Ureter (tissue), 1 donor: Measurements from ENCODE around the gene NTN1. TPM values are rescaled to one million over a fixed set of nuclear protein-coding genes. Genes with fewer than 3 reads are reported as not detected.

ENCODE experiments used
- DNase-seq: peaks from one replicate; pipeline ENCODE4 v3.0.0-alpha.2; 2020; ENCODE audit warnings: low spot score
- total RNA-seq: library from RNA; stranded (reverse); gene quantifications from one replicate; pipeline ENCODE4 v1.2.4, GENCODE V29; 2023
- donor health status: DM: yes; HTN: yes; CAD: no.

The NTN1 gene
- total RNA-seq, 1 donor from 2014 or later = 14.4 TPM

DNA sequence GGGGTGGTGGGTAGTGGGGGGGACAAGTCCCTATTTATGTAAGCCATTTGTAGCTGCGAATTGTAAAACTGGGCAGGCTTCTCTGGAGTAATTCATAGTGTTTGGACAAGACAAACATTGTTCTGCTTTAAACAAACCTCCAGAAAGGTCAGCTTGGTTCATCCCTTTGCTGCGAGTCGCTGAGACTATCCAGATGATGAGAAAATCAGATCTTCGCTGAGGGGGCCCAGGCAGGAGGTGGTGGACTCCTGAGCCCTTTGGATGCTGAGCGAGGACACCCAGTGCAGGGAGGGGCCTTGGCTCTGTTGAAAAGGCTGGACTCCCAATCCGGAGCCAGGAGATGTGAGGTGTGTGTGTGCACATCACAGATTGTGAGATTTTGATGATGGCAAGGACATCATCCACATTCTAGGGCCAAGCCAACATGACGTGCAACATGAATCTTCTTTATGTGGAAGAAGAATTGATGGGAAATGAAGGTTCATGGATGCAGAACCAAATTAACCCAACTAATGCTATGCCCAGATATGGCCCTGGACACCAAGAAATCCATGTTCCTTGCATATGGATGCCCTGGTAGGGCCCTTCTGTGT, 15.0 kb upstream of the NTN1 start:
- no peak for DNase-seq

GRCh38 chr17:9007052-9007714, 14.1 kb upstream of the NTN1 start:
- no peak for DNase-seq

- no peak for DNase-seq
Observed at GRCh38 chr17:9009096-9009495, 12.2 kb upstream of the NTN1 start.

DNA sequence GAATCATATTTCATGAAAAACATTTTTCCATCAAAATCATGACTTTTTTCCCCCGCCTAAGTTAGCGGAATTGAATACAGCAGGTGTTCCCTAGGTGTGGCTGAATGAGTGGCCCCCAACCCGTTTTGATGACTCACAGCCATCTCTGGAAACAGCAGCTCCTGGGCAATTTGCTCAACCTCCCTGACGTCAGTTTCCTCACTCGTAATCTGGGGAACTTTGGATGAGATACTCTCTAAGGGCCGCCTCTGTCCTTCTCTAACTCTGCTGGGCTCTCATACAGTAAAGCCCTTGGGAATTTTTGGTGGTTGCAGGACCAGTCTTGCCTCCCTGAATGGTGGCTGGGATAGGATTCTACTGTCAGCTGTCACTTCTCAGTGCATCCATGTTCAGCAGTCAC, 11.6 kb upstream of the NTN1 start:
- no peak for DNase-seq

- no peak for DNase-seq
Observed at GRCh38 chr17:9011001-9011400, 10.3 kb upstream of the NTN1 start.

DNA sequence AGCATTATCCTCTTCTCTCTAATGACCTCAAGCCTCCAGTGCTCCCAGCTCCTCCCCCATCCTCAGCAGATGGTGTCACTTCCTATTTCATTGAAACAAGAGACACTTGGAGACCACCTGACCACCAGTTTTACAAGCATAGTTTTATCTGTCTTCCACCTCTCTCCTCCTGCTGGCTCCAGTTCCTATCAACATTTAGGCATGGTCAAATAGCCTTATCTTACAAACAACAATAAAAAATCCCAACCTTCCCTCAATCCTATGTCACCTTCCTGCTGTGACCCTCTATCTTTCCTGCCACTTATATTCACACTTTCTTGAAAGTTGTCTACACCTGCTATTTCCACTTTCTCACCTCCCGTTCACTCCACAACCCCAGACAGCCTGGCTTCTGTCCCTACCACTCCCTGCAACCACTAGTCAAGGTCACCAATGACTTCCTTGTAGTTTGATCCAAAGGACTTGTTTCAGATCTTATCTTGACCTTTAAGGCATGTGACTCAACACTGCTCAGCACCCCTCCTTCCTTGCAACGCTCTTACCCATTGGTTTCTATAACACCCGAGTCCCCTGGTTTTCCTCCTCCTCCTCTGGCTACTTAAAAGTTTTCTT, 4.3 kb upstream of the NTN1 start:
- DNase-seq = no peak

- no peak for DNase-seq
Observed at GRCh38 chr17:9018726-9019125, 2.6 kb upstream of the NTN1 start.

- no peak for DNase-seq
Observed at GRCh38 chr17:9020096-9020823, 1.1 kb upstream of the NTN1 start.

- no peak for DNase-seq
Observed at GRCh38 chr17:9020824-9021157, 519 bp upstream of the NTN1 start.

GRCh38 chr17:9021992-9022572, 772 bp downstream of the NTN1 start:
- no peak for DNase-seq

DNA sequence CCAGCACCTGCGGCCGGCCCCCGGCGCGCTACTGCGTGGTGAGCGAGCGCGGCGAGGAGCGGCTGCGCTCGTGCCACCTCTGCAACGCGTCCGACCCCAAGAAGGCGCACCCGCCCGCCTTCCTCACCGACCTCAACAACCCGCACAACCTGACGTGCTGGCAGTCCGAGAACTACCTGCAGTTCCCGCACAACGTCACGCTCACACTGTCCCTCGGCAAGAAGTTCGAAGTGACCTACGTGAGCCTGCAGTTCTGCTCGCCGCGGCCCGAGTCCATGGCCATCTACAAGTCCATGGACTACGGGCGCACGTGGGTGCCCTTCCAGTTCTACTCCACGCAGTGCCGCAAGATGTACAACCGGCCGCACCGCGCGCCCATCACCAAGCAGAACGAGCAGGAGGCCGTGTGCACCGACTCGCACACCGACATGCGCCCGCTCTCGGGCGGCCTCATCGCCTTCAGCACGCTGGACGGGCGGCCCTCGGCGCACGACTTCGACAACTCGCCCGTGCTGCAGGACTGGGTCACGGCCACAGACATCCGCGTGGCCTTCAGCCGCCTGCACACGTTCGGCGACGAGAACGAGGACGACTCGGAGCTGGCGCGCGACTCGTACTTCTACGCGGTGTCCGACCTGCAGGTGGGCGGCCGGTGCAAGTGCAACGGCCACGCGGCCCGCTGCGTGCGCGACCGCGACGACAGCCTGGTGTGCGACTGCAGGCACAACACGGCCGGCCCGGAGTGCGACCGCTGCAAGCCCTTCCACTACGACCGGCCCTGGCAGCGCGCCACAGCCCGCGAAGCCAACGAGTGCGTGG, 1.5 kb downstream of the NTN1 start:
- DNase-seq = no peak

GRCh38 chr17:9023392-9024218, 2.3 kb downstream of the NTN1 start:
- DNase-seq = no peak

GRCh38 chr17:9024497-9024896, 3.2 kb downstream of the NTN1 start:
- no peak for DNase-seq

- no peak for DNase-seq
Observed at GRCh38 chr17:9026741-9027140, 5.4 kb downstream of the NTN1 start.

DNA sequence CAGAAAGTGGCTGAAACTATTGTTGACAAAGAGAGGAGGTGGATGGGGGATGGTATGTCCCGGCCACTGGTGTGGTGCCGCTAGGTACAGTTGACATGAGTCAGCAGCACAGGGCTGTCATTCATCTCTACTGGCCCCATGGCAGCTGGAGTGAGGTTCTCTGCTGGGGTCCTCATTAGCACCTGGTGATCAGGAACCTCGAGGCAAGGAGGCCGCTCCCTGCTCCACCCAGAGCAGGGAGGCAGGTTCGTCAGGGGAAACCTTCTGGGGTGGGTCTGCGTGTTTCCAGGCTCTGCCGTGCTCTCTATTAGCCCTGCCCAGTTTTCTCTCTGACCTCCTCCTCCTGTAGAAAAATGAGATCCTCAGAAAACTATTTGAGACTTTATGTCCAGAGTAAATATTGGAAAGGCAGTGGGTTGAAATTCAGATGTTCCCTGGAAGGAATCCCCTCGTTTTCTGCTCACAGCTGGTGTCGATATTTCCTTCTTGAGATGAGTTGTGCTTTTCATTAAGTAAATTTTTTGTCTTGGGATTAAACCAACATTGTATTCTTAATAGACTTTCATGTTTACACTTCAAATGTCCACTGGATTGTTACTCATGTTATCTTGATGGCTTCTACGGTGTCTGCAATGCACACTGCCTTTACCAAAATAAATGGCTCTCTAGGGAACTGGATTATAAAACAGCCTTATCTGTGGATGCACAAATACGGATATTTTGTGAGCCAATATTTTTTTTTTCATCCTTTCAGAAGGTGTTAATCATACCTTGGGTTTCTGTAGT, 7.1 kb downstream of the NTN1 start:
- peak; percentile 36 for DNase-seq

GRCh38 chr17:9028988-9029570, 7.8 kb downstream of the NTN1 start:
- DNase-seq = no peak

DNA sequence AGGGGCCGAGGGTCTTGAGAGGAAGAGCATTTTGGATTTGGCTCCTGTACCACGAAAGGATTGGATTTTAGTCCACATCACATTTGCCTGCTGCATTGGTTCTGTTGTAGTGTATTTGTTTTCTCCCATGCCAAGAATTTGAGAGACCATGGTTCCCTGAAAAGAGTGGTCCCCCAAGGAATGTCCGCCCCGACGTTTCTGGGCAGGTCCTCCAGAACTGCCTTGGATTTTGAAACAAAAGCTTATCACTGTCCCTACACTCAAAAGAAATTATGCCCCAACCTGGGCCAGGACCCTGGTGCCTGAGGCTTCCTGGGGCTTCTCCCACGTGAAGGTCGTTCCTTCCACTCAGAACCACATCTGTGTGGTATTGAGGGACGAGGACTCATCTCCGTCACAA, 10.8 kb downstream of the NTN1 start:
- DNase-seq = no peak

- DNase-seq = no peak
Observed at GRCh38 chr17:9032583-9032982, 11.3 kb downstream of the NTN1 start.

- DNase-seq = no peak
Observed at GRCh38 chr17:9035249-9035648, 13.9 kb downstream of the NTN1 start.

- DNase-seq = no peak
Observed at GRCh38 chr17:9036336-9036735, 15.0 kb downstream of the NTN1 start.
